Medulla oblongata (tissue), 1 donor: ENCODE data around the gene HPD.
A peak's percentile ranks its signal among the peaks of the same experiment; 100 is the strongest.
"Not testable (repeated sequence)": the region's sequence is repeated elsewhere in the genome, so short reads cannot be mapped to it uniquely, and the experiment has no call there.

Experiments
- DNase-seq: peaks from one replicate; pipeline ENCODE4 v3.0.0-alpha.2; 2015; ENCODE audit errors: extremely low spot score

The HPD gene

GRCh38 chr12:121858662-121859572 lies at the start of gene HPD:
Gene HPD (minus strand): TSS chr12:121858859. CDS start chr12:121858823, 36 bp downstream.
- peak; percentile 79 for DNase-seq

GRCh38 chr12:121905746-121906145 lies 47.1 kb upstream of the HPD start:
- DNase-seq: no peak

GRCh38 chr12:121903202-121903601 lies 44.5 kb upstream of the HPD start:
- no peak for DNase-seq

GRCh38 chr12:121899590-121899989 lies 40.9 kb upstream of the HPD start:
- no peak for DNase-seq

GRCh38 chr12:121898287-121898686 lies 39.6 kb upstream of the HPD start:
- DNase-seq: no peak

GRCh38 chr12:121894633-121895032 lies 36.0 kb upstream of the HPD start:
- DNase-seq: no peak

DNA sequence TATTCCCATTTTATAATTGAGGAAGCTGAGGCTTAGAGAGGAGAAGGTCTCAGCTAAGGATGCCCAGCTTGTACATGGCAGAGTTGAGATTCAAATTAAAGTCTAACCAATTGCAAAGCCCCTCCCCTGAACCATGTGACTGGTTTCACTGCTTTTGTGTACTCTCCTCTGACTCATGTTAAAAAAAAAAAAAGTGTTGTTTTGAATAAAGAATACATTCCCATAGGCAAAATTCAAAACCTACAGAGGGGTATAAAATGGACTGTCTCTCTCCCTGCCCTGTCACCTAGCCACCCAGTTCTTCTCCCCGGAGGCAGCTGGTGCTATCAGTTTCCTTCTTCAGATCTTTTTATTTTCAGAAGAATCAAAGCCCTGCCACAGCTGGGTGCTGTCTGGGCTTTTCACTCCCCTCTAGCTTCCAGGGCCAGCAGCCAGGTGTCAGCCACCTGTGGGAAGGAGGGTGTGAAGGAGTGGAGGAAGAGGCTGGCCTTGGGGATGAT lies 35.4 kb upstream of the HPD start:
- no peak for DNase-seq

DNA sequence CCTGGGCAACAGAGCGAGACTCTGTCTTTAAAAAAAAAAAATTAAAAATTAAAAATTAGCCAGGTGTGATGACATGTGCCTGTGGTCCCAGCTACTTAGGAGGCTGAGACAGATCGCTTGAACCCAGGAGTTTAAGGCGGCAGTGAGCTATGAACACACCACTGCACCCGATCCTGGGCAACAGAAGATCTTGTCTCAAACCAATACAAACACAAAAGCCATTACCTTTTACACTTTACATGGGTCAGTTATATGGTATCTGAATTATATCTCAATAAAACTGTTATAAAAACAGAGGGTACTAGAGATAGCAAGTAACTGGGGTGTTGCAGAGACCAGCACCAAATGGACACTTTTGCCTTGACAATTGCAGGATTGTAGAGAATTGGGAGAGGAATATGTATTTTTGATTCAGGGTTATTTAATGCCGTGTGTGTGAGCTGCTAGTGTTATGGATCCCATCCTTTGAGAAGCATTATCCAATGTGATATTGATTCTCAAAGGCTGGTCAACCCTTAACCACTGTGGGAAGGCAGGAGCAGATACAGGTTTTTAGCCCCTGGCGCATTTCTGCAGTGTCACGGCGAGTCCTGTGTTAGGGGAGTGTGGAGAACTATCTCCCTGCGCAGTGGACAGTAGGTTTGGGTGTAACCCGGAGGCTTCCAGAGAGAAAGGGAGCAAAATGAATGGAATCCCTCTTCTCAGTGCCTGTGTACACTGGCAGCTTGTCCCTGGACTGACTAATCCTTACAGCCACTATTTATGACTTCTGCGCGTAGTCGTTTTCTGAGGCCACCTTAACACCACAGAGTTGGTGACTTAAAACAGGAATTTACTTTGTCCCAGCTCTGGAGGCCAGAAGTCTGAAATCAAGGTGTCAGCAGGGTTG lies 34.3 kb upstream of the HPD start:
- no peak for DNase-seq

GRCh38 chr12:121889661-121890060 lies 31.0 kb upstream of the HPD start:
- not testable (repeated sequence) for DNase-seq

DNA sequence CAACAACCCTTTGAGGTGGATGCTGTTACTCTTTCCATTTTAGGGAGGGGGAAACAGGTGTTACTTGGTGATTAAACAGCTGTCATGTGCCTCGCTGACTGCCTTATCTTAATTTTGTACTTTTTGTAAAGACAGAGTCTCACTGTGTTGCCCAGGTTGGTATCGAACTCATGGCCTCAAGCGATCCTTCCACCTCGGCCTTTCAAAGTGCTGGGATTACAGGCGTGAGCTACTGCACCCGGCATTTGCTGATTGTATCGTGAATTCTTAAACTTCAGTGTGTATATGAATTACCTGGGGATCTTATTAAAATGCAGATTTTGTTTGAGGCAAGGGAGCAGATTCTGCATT lies 30.6 kb upstream of the HPD start:
- no peak for DNase-seq

DNA sequence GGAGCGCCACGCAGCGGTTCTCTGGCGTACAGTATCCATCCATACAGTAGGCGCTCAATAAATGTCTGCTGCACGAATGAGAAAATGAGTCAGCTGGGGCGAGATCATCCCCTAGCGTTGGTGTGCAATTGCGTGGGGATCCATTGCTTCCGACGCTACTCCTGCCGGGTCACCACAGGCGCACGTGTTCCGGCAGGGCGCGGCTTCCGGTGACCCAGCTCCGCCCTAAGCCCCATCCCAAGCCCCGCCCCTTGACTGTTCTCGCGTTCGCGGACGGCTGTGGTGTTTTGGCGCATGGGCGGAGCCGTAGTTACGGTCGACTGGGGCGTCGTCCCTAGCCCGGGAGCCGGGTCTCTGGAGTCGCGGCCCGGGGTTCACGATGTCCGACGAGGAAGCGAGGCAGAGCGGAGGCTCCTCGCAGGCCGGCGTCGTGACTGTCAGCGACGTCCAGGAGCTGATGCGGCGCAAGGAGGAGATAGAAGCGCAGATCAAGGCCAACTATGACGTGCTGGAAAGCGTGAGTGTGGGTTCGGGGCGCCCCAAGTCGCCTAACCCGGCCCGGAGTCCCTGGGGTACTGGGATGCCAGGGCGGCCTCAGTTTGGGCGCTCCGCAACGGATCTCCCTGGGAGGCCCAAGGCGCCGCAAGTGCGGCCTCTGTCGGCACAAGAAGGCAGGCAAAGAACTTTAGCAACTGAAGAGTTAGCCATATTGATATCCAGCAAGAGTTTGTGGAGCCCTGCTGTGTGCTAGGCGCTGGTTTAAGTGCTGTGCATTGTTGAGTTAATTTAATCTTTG lies 30.0 kb upstream of the HPD start, which contains the start of gene PSMD9:
Gene PSMD9, plus strand, starts transcription at position 313 of the 796 bp plus-strand sequence. Its CDS starts 67 bp downstream, at position 380.
- peak; percentile 97 for DNase-seq

DNA sequence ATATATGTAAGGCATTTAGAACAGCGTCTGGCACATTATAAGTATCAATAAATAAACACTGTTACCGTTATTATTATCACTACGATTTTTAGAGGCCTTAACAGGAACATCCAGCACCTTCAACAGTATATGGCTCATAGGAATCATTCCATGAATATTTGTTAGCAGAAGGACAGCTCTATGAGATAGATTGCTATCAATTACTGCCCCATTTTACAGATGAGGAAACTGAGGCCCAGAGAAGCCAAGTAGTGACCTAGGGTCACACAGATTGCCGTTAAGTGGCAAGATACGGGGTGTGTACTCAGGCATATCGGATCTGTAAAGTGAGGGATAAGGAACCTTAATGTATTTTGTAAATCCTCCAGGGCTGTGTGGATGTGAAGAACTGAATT lies 29.4 kb upstream of the HPD start:
- DNase-seq: no peak

DNA sequence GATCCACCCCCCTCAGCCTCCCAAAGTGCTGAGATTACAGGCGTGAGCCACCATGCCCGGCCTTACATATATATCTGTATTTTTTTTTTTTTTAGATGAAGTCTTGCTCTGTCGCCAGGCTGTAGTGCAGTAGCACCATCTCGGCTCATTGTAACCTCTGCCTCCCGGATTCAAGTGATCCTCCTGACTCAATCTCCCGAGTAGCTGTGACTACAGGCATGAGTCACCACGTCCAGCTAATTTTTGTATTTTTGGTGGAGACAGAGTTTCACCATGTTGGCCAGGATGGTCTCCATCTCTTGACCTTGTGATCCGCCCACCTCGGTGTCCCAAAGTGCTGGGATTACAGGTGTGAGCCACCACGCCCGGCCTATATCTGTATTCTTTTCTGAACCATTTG lies 26.5 kb upstream of the HPD start:
- not testable (repeated sequence) for DNase-seq

DNA sequence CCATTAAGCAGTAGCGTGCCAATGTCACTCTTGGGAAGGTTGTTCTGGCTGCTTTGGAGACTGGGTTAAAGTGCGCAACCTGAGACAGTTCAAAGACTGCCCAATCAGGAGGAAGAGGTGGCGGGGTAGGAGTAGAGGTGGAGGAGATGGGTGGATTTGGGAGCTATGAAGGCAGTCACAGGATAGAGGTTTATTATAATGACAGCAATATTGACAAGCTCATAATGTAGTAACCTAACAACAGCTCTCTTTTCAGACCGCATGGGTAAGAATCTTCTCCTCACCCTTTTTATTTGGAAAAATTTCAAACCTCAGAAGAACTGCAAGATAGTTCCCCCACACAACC lies 24.6 kb upstream of the HPD start:
- DNase-seq: no peak

DNA sequence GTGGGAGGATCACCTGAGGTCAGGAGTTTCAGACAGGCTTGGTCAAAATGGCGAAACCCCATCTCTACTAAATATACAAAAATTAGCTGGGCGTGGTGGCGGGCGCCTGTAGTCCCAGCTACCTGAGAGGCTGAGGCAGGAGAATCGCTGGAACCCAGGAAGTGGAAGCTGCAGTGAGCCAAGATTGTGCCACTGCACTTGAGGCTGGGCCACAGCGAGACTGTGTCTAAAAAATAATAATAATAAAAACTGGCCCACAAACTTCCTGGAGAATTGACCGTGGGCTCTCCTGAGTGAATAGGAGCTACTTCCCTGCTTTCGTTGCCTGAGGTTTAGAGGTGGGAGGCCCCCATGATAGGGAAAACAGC lies 17.4 kb upstream of the HPD start:
- DNase-seq: not testable (repeated sequence)

DNA sequence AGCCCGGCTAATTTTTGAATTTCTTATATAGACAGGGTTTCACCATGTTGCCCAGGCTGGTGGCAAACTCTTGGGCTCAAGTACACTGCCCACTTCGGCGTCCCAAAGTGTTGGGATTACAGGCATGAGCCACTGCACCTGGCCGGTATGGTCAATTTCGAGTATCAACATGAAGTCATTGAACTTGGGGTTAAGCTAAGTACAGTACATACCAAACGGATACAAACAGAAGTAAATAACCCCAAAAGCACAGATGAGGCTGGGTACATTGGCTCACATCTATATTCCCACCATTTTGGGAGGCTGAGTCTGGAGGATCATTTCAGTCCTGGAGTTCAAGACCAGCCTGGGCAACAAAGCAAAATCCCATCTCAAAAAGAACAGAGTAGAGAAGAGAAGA lies 16.9 kb upstream of the HPD start:
- DNase-seq: no peak

DNA sequence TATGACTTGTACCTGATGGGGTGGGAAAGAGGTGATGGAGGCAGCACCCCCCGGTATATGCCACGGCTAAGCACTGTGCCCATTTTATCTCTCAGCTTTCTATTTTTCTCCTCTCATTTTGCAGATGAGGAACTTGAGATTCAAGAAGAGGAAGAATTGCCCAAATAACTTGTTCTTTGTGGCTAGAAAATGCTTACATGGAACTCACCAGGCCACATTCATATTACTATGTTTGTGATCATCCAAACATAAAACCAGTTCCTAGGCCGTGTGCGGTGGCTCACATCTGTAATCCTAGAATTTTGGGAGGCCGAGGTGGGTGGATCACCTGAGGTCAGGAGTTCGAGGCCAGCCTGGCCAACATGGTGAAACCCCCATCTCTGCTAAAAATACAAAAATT lies 15.4 kb upstream of the HPD start:
- no peak for DNase-seq

- no peak for DNase-seq
Measured at GRCh38 chr12:121873216-121873569, 14.5 kb upstream of the HPD start.

- no peak for DNase-seq
Measured at GRCh38 chr12:121872546-121873215, 14.0 kb upstream of the HPD start.

GRCh38 chr12:121871467-121871866 lies 12.8 kb upstream of the HPD start:
- DNase-seq: no peak

DNA sequence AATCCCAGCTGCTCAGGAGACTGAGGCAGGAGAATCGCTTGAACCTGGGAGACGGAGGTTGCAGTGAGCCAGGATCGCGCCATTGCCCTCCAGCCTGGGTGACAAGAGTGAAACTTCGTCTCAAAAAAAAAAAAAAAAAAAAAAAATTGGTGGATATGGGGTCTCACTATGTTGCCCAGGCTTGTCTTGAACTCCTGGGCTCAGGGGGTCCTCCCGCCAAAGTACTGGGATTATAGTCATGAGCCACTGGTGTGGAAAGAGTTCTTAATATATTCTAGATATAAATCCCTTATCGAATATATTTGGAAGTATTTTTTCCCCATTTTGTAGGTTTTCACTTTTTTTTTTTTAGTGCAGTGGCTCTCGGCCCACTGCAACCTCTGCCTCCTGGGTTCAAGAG lies 10.6 kb upstream of the HPD start:
- not testable (repeated sequence) for DNase-seq
